Ecto neural progenitor cell (in vitro differentiated cells): ENCODE data around the gene BIRC5.
"Not testable (repeated sequence)": the region's sequence is repeated elsewhere in the genome, so short reads cannot be mapped to it uniquely, and the experiment has no call there.

Experiments
- DNase-seq: peaks from one replicate; pipeline ENCODE4 v3.0.0-alpha.2; 2018; ENCODE audit warnings: low spot score

Gene BIRC5

GRCh38 chr17:78214016-78214705 is at the start of gene BIRC5:
BIRC5 (plus strand) TSS chr17:78214253; CDS start chr17:78214317, 64 bp downstream.
- DNase-seq: peak; percentile 97

- no peak for DNase-seq
Observed at GRCh38 chr17:78164748-78165607, 49.1 kb upstream of the BIRC5 start.

- no peak for DNase-seq
Observed at GRCh38 chr17:78166416-78166815, 47.6 kb upstream of the BIRC5 start.

GRCh38 chr17:78168242-78168902 is 45.7 kb upstream of the BIRC5 start, which contains the start of gene SYNGR2:
SYNGR2 (plus strand) TSS chr17:78168581; CDS start chr17:78168617, 36 bp downstream.
- DNase-seq: peak; percentile 95

GRCh38 chr17:78168903-78169793 is 44.9 kb upstream of the BIRC5 start:
- peak; percentile 75 for DNase-seq

GRCh38 chr17:78170692-78171590 is 43.1 kb upstream of the BIRC5 start:
- no peak for DNase-seq

- not testable (repeated sequence) for DNase-seq
Observed at GRCh38 chr17:78171591-78172248, 42.3 kb upstream of the BIRC5 start.

GRCh38 chr17:78172249-78173051 is 41.6 kb upstream of the BIRC5 start:
- DNase-seq: no peak

- no peak for DNase-seq
Observed at GRCh38 chr17:78173097-78173715, 40.8 kb upstream of the BIRC5 start.

- no peak for DNase-seq
Observed at GRCh38 chr17:78174346-78174869, 39.6 kb upstream of the BIRC5 start.

GRCh38 chr17:78174870-78175642 is 39.0 kb upstream of the BIRC5 start:
- no peak for DNase-seq

- no peak for DNase-seq
Observed at GRCh38 chr17:78175643-78175981, 38.4 kb upstream of the BIRC5 start.

GRCh38 chr17:78176548-78177025 is 37.5 kb upstream of the BIRC5 start:
- DNase-seq: peak; percentile 89

GRCh38 chr17:78179372-78179771 is 34.7 kb upstream of the BIRC5 start:
- DNase-seq: no peak

- no peak for DNase-seq
Observed at GRCh38 chr17:78180083-78180482, 34.0 kb upstream of the BIRC5 start.

GRCh38 chr17:78180508-78180907 is 33.5 kb upstream of the BIRC5 start:
- no peak for DNase-seq

GRCh38 chr17:78182504-78182903 is 31.5 kb upstream of the BIRC5 start:
- no peak for DNase-seq

GRCh38 chr17:78183916-78184315 is 30.1 kb upstream of the BIRC5 start:
- DNase-seq: no peak
